Bronchial epithelial cell (primary cell): ENCODE data around the gene ICE1. TPM values are rescaled to one million over a fixed set of nuclear protein-coding genes. Genes with fewer than 3 reads are reported as not detected.
"Not testable (repeated sequence)": the region's sequence is repeated elsewhere in the genome, so short reads cannot be mapped to it uniquely, and the experiment has no call there.

Experiments used
- DNase-seq: peaks from one replicate; pipeline ENCODE4 v3.0.0-alpha.2; 2010; ENCODE audit warnings: low read depth
- FAIRE-seq: peaks from 2 replicates; lab custom pipeline; 2011; peaks lifted over from hg19 to GRCh38; lab: Jason Lieb, UNC
- H3K27me3 ChIP-seq: 2 replicates; pipeline ENCODE4 v1.5.1; 2011; ENCODE audit warnings: low read length; ENCODE audit not compliant: control insufficient read depth, insufficient read depth
- H3K36me3 ChIP-seq: 2 replicates; pipeline ENCODE4 v1.5.1; 2011; ENCODE audit warnings: low read length; ENCODE audit not compliant: control insufficient read depth, insufficient read depth
- H3K4me3 ChIP-seq: 2 replicates; pipeline ENCODE4 v1.5.1; 2011; ENCODE audit warnings: mild to moderate bottlenecking, low read depth, low read length, control low read depth
- CTCF ChIP-seq: IDR thresholded peaks from 2 replicates; pipeline ENCODE4 v1.5.1; 2011; ENCODE audit warnings: mild to moderate bottlenecking, moderate library complexity, low read length, control low read depth, inconsistent platforms; ENCODE audit not compliant: insufficient read depth, severe bottlenecking
- total RNA-seq: library from RNA; depleted of rRNA; stranded (reverse); fragments of >200 nt; gene quantifications from 2 replicates; pipeline ENCODE4 v1.2.1, GENCODE V29; 2014

The ICE1 gene
- total RNA-seq, 1 donor from 2014 or later, result 19.7 TPM

GRCh38 chr5:5384660-5385330, 37.7 kb upstream of the ICE1 start:
- FAIRE-seq (no peak), DNase-seq (no peak)
- Histone ChIP-seq H3K27me3 (no peaks in the 10 kb centered on the region), H3K4me3 (no peak overlapping the region), H3K36me3 (no peaks in the 10 kb centered on the region)
- TF ChIP-seq CTCF, result no peak

- no peak overlapping the region for H3K4me3 ChIP-seq
- H3K36me3 ChIP-seq, result no peaks in the 10 kb centered on the region
- TF ChIP-seq CTCF, result no peak
- FAIRE-seq, result no peak
- no peaks in the 10 kb centered on the region for H3K27me3 ChIP-seq
- DNase-seq, result no peak
These were observed 37.2 kb upstream of the ICE1 start for GRCh38 chr5:5385331-5385662.

GRCh38 chr5:5386329-5386728, 36.1 kb upstream of the ICE1 start:
- FAIRE-seq, result no peak
- no peak for TF ChIP-seq CTCF
- Histone ChIP-seq H3K36me3 (no peaks in the 10 kb centered on the region), H3K27me3 (no peaks in the 10 kb centered on the region), H3K4me3 (no peak overlapping the region)
- no peak for DNase-seq

- no peak for TF ChIP-seq CTCF
- no peak for FAIRE-seq
- no peak for DNase-seq
- Histone ChIP-seq H3K36me3 (no peaks in the 10 kb centered on the region), H3K4me3 (no peak overlapping the region), H3K27me3 (no peaks in the 10 kb centered on the region)
These were observed 35.3 kb upstream of the ICE1 start for GRCh38 chr5:5387192-5387591.

GRCh38 chr5:5387777-5388176, 34.7 kb upstream of the ICE1 start:
- Histone ChIP-seq H3K4me3 (no peak overlapping the region), H3K36me3 (no peaks in the 10 kb centered on the region), H3K27me3 (no peaks in the 10 kb centered on the region)
- FAIRE-seq, result no peak
- DNase-seq, result no peak
- no peak for TF ChIP-seq CTCF

GRCh38 chr5:5390121-5390869, 32.2 kb upstream of the ICE1 start:
- FAIRE-seq, H3K27me3 ChIP-seq, H3K36me3 ChIP-seq, DNase-seq, H3K4me3 ChIP-seq: not testable (repeated sequence)

GRCh38 chr5:5392504-5392903, 30.0 kb upstream of the ICE1 start:
- DNase-seq, result not testable (repeated sequence)

More at GRCh38 chr5:5392504-5392903, 30.0 kb upstream of the ICE1 start:
- H3K36me3 ChIP-seq, FAIRE-seq, H3K27me3 ChIP-seq, H3K4me3 ChIP-seq: not testable (repeated sequence)
